HFFc6 (cell line): ENCODE results near the gene NCR1. TPM values are rescaled to one million over a fixed set of nuclear protein-coding genes. Genes with fewer than 3 reads are reported as not detected.
"Not testable (repeated sequence)": the region's sequence is repeated elsewhere in the genome, so short reads cannot be mapped to it uniquely, and the experiment has no call there.

Source experiments
- DNase-seq: peaks from one replicate; pipeline ENCODE4 v3.0.0-alpha.2; 2018
- H3K27ac Mint-ChIP-seq: 2 replicates; pipeline ENCODE4 v1.8.0; 2020; ENCODE audit warnings: mild to moderate bottlenecking, mixed read lengths
- H3K27me3 Mint-ChIP-seq: 2 replicates; pipeline ENCODE4 v1.8.0; 2021; ENCODE audit warnings: mild to moderate bottlenecking, moderate library complexity, mixed read lengths; ENCODE audit not compliant: insufficient read depth
- H3K36me3 Mint-ChIP-seq: 2 replicates; pipeline ENCODE4 v1.8.0; 2021; ENCODE audit warnings: low read depth, mixed read lengths
- H3K4me1 Mint-ChIP-seq: 2 replicates; pipeline ENCODE4 v1.8.0; 2020; ENCODE audit warnings: low read depth, mixed read lengths
- H3K4me3 Mint-ChIP-seq: 2 replicates; pipeline ENCODE4 v1.8.0; 2020; ENCODE audit warnings: mild to moderate bottlenecking, moderate library complexity, mixed read lengths
- H3K9me3 Mint-ChIP-seq: 2 replicates; pipeline ENCODE4 v1.8.0; 2020; ENCODE audit warnings: mild to moderate bottlenecking, mixed read lengths
- total RNA-seq, 6 experiments: library from RNA; stranded (reverse); fragmentation: NEBNext Ultra II Directional; extraction: Animal tissue kit (Norgen Biotek cat#: 25700); gene quantifications; 2 replicates in 1 of 6; 3 replicates in 5 of 6; pipeline ENCODE4 v1.2.3, GENCODE V29; 2021
- TF ChIP-seq, protein P1 (sequence below): fragments of 200-600 bp; sonication (generic); IDR thresholded peaks from 2 replicates; pipeline ENCODE4 v1.5.0; 2021; ENCODE audit warnings: antibody characterized with exemption, mild to moderate bottlenecking

Gene NCR1
- total RNA-seq, 6 experiments from 2014 or later: not detected

- TF ChIP-seq, protein P1, sequence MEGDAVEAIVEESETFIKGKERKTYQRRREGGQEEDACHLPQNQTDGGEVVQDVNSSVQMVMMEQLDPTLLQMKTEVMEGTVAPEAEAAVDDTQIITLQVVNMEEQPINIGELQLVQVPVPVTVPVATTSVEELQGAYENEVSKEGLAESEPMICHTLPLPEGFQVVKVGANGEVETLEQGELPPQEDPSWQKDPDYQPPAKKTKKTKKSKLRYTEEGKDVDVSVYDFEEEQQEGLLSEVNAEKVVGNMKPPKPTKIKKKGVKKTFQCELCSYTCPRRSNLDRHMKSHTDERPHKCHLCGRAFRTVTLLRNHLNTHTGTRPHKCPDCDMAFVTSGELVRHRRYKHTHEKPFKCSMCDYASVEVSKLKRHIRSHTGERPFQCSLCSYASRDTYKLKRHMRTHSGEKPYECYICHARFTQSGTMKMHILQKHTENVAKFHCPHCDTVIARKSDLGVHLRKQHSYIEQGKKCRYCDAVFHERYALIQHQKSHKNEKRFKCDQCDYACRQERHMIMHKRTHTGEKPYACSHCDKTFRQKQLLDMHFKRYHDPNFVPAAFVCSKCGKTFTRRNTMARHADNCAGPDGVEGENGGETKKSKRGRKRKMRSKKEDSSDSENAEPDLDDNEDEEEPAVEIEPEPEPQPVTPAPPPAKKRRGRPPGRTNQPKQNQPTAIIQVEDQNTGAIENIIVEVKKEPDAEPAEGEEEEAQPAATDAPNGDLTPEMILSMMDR: no peak
- no peak for DNase-seq
- no peaks in the 10 kb centered on the region for H3K4me1 Mint-ChIP-seq
- H3K27me3 Mint-ChIP-seq: peaks cover 1% of the 10 kb centered on the region
- peaks cover 47% of the 10 kb centered on the region for H3K9me3 Mint-ChIP-seq
- no peak overlapping the region for H3K4me3 Mint-ChIP-seq
- H3K36me3 Mint-ChIP-seq: 0 out of 2 replicates have a peak, but pooled peaks cover 6% of the 10 kb centered on the region
- no peak overlapping the region for H3K27ac Mint-ChIP-seq
These were observed 2.6 kb upstream of the NCR1 start for GRCh38 chr19:54903303-54903702.

DNA sequence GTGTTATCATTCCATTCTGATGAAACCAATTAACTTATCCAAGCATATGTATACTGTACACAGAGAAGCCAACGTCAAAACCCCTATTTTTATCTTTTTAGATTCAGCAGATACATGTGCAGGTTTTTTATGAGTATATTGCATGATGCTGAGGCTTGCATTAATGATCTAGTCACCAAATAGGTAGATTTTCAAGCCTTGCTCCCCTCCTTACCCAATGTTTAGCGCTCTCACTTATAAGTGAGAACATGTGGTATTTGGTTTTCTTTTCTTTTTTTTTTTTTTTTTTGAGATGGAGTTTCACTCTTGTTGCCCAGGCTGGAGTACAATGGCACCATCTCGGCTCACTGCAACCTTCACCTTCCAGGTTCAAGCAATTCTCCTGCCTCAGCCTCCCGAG is 1.7 kb upstream of the NCR1 start:
- not testable (repeated sequence) for DNase-seq, H3K4me1 Mint-ChIP-seq, H3K4me3 Mint-ChIP-seq, H3K27me3 Mint-ChIP-seq, H3K36me3 Mint-ChIP-seq, H3K27ac Mint-ChIP-seq
- peaks cover 41% of the 10 kb centered on the region for H3K9me3 Mint-ChIP-seq

- Mint-ChIP-seq H3K27me3 (no peaks in the 10 kb centered on the region; the same call in 1 of the 2 replicates), H3K36me3 (peaks cover 5% of the 10 kb centered on the region; the same call in 1 of the 2 replicates), H3K27ac (no peak overlapping the region), H3K9me3 (peaks cover 35% of the 10 kb centered on the region), H3K4me1 (no peaks in the 10 kb centered on the region), H3K4me3 (no peak overlapping the region)
- TF ChIP-seq, protein P1: no peak
- no peak for DNase-seq
These were observed 536 bp upstream of the NCR1 start for GRCh38 chr19:54905421-54905802.

DNA sequence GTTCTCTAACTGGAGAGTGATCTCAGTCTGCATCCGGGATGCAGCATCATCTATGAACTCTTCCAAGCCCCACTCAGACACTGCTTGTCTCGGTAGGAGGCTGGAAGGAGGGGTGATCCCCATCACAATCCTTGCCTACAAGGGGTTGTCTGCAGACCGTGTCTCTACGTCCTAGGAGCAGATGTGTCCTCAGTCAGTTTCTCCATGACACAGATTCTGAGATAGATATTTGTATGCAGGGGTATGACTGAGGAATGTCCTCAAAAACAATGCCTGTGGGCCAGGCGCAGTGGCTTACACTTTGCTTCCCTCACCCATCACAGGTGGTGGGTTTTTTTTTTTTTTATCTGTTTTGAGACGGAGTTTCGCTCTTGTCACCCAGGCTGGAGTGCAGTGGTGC is 871 bp downstream of the NCR1 start:
- Mint-ChIP-seq H3K27ac (no peak overlapping the region), H3K4me1 (no peaks in the 10 kb centered on the region), H3K27me3 (no peaks in the 10 kb centered on the region), H3K4me3 (no peak overlapping the region), H3K9me3 (peaks cover 36% of the 10 kb centered on the region), H3K36me3 (peaks cover 9% of the 10 kb centered on the region; the same call in 1 of the 2 replicates)
- TF ChIP-seq, protein P1: no peak
- DNase-seq: no peak

DNA sequence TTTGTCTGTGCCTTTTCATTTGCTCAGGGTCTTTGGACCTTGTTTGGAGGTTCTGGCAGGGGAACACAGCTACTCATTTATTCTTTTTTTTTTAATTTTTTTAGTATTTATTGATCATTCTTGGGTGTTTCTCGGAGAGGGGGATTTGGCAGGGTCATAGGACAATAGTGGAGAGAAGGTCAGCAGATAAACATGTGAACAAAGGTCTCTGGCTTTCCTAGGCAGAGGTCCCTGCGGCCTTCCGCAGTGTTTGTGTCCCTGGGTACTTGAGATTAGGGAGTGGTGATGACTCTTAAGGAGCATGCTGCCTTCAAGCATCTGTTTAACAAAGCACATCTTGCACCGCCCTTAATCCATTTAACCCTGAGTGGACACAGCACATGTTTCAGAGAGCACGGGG is 2.0 kb downstream of the NCR1 start:
- not testable (repeated sequence) for H3K4me1 Mint-ChIP-seq, H3K27me3 Mint-ChIP-seq, H3K27ac Mint-ChIP-seq, DNase-seq, H3K36me3 Mint-ChIP-seq, H3K4me3 Mint-ChIP-seq
- H3K9me3 Mint-ChIP-seq: peaks cover 42% of the 10 kb centered on the region

- Mint-ChIP-seq H3K27ac (no peak overlapping the region), H3K36me3 (no peaks in the 10 kb centered on the region), H3K4me1 (no peaks in the 10 kb centered on the region), H3K27me3 (no peaks in the 10 kb centered on the region; the same call in 1 of the 2 replicates), H3K9me3 (peaks cover 47% of the 10 kb centered on the region), H3K4me3 (no peak overlapping the region)
- TF ChIP-seq, protein P1: no peak
- DNase-seq: no peak
These were observed 10.9 kb downstream of the NCR1 start for GRCh38 chr19:54916822-54917221.

DNA sequence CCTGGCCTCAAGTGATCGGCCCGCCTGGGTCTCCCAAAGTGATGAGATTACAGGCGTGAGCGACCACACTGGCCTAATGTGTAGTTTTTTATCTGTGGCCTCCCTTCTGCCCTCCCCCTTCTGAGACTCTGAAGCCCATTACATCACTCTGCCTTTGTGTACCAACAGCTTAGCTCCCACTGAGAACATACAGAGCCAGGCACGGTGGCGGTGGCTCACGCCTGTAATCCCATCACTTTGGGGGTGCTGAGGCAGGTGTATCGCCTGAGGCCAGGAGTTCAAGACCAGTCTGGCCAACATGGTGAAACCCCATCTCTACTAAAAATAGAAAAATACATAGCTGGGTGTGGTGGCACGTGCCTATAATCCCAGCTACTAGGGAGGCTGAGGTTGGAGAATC is 12.6 kb downstream of the NCR1 start:
- peaks cover 5% of the 10 kb centered on the region; the same call in 1 of the 2 replicates for H3K36me3 Mint-ChIP-seq
- H3K27ac Mint-ChIP-seq: no peak overlapping the region
- H3K9me3 Mint-ChIP-seq: peaks cover 38% of the 10 kb centered on the region
- no peak for DNase-seq
- no peak overlapping the region for H3K4me3 Mint-ChIP-seq
- TF ChIP-seq, protein P1: no peak
- H3K27me3 Mint-ChIP-seq: no peaks in the 10 kb centered on the region; the same call in 1 of the 2 replicates
- H3K4me1 Mint-ChIP-seq: no peaks in the 10 kb centered on the region
